ENCODE measurements around the gene DNMT3A.

- TF ChIP-seq SIN3A (IDR thresholded peaks at IDR 0.05; ENCODE audit: borderline replicate concordance, insufficient read depth, low read length): no peak
- TF ChIP-seq REST (IDR thresholded peaks at IDR 0.05; ENCODE audit: insufficient read depth in 1 of 2, low read depth in 2 of 2, low read length in 2 of 2): no peak
These were observed 71.7 kb downstream of the DNMT3A start for GRCh38 chr2:25270061-25270460.
